ENCODE data around the gene PLXNA4. TPM values are rescaled to one million over a fixed set of nuclear protein-coding genes. Genes with fewer than 3 reads are reported as not detected.

The PLXNA4 gene
- total RNA-seq, 2 donors from 2014 or later, result 24.0 to 42.7 TPM

DNA sequence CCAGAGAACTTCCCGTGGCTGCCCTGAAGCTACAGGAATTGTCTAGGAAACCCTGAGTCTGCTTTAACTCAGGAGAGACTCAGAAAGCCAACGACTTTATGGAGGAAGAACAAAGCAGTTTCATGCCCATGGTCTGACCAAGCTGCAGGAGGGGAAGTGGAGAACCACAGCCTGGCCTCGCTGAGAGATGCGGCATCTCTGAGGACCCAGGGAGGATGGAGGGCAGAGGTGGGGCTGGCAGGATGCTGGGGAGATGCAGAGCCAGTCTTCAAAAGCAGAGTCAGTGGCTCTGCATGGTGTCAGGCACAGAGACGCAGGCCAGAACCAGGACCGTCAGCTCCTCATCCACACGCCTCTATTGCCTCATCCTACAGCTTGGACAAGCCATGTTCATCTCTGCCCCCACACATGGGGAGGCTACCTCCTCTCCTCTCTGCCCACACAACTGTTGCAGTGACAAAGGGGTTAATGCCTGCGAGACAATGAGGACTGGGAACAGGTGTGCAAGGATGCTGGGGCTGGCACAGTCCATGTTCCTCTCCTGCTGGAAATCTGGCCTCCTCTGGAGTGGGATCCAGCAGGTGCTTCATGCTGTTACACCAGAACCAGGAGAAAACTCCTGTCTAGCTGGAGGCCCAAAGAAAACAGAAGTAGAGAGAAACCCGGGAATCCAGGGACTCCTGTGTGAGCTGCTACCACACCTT is 267.0 kb downstream of the PLXNA4 start:
- H3K9ac ChIP-seq (ENCODE audit: extremely low read depth, low read length, poor library complexity, severe bottlenecking), result no peak overlapping the region
- Mint-ChIP-seq H3K27me3 (ENCODE audit: insufficient read depth) (peaks cover 2% of the 10 kb centered on the region), H3K36me3 (ENCODE audit: low read depth) (no peaks in the 10 kb centered on the region), H3K4me1 (no peaks in the 10 kb centered on the region), H3K9me3 (no peaks in the 10 kb centered on the region), H3K4me3 (no peak overlapping the region), H3K27ac (no peak overlapping the region)
- no peaks in the 10 kb centered on the region for H3K4me1 ChIP-seq (ENCODE audit: control insufficient read depth, insufficient read depth, low read length)
- no peak for DNase-seq
- H3K27ac ChIP-seq (ENCODE audit: low read depth, low read length), result no peak overlapping the region
- TF ChIP-seq, protein P1, sequence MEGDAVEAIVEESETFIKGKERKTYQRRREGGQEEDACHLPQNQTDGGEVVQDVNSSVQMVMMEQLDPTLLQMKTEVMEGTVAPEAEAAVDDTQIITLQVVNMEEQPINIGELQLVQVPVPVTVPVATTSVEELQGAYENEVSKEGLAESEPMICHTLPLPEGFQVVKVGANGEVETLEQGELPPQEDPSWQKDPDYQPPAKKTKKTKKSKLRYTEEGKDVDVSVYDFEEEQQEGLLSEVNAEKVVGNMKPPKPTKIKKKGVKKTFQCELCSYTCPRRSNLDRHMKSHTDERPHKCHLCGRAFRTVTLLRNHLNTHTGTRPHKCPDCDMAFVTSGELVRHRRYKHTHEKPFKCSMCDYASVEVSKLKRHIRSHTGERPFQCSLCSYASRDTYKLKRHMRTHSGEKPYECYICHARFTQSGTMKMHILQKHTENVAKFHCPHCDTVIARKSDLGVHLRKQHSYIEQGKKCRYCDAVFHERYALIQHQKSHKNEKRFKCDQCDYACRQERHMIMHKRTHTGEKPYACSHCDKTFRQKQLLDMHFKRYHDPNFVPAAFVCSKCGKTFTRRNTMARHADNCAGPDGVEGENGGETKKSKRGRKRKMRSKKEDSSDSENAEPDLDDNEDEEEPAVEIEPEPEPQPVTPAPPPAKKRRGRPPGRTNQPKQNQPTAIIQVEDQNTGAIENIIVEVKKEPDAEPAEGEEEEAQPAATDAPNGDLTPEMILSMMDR (conservative IDR thresholded peaks at IDR 0.05), result no peak
- H3K36me3 ChIP-seq (ENCODE audit: control insufficient read depth, insufficient read depth, low read length), result no peaks in the 10 kb centered on the region
- H3K4me3 ChIP-seq (ENCODE audit: low read length), result no peak overlapping the region
- H3K9me3 ChIP-seq (ENCODE audit: control insufficient read depth, low read length), result no peaks in the 10 kb centered on the region
- WGBS, 2 experiments (ENCODE audit: insufficient coverage in 1 of 2, insufficient read length in 1 of 2), result 84 to 88% methylated on average over 7 to 9 of the region's 9 CpGs
- no peaks in the 10 kb centered on the region for H3K27me3 ChIP-seq (ENCODE audit: control insufficient read depth, insufficient read depth, low read length, poor library complexity, severe bottlenecking)

DNA sequence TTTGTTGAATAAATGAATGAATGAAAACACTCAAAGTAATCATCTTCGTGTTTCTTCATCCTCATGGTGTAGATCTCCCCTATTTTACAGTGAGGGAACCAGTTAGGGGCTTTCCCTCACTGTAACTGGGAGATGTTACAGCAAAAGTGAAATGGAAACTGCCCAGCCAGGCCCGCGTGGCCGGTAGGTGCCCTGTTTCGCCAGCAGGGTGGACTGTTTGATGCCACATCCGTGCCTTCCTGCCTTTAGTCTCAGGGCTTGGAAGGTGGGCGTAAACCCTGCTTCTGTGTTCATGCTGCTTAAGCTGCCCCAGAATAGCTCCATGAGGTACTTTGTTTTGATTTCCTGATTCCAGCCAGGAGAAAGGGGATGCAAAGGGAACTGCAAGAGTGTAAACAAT is 268.8 kb downstream of the PLXNA4 start:
- Histone ChIP-seq H3K27me3 (ENCODE audit: control insufficient read depth, insufficient read depth, low read length, poor library complexity, severe bottlenecking) (no peaks in the 10 kb centered on the region), H3K36me3 (ENCODE audit: control insufficient read depth, insufficient read depth, low read length) (no peaks in the 10 kb centered on the region), H3K27ac (ENCODE audit: low read depth, low read length) (no peak overlapping the region), H3K4me3 (ENCODE audit: low read length) (no peak overlapping the region), H3K4me1 (ENCODE audit: control insufficient read depth, insufficient read depth, low read length) (no peaks in the 10 kb centered on the region), H3K9ac (ENCODE audit: extremely low read depth, low read length, poor library complexity, severe bottlenecking) (no peak overlapping the region), H3K9me3 (ENCODE audit: control insufficient read depth, low read length) (no peaks in the 10 kb centered on the region)
- Mint-ChIP-seq H3K4me3 (no peak overlapping the region), H3K36me3 (ENCODE audit: low read depth) (no peaks in the 10 kb centered on the region), H3K4me1 (no peaks in the 10 kb centered on the region), H3K9me3 (no peaks in the 10 kb centered on the region), H3K27me3 (ENCODE audit: insufficient read depth) (peaks cover 2% of the 10 kb centered on the region), H3K27ac (no peak overlapping the region)
- DNase-seq, result peak; percentile 63
- 70 to 87% methylated on average over 6 to 7 of the region's 7 CpGs for WGBS, 2 experiments (ENCODE audit: insufficient coverage in 1 of 2, insufficient read length in 1 of 2)
- TF ChIP-seq, protein P1 (conservative IDR thresholded peaks at IDR 0.05), result peak; percentile 53

DNA sequence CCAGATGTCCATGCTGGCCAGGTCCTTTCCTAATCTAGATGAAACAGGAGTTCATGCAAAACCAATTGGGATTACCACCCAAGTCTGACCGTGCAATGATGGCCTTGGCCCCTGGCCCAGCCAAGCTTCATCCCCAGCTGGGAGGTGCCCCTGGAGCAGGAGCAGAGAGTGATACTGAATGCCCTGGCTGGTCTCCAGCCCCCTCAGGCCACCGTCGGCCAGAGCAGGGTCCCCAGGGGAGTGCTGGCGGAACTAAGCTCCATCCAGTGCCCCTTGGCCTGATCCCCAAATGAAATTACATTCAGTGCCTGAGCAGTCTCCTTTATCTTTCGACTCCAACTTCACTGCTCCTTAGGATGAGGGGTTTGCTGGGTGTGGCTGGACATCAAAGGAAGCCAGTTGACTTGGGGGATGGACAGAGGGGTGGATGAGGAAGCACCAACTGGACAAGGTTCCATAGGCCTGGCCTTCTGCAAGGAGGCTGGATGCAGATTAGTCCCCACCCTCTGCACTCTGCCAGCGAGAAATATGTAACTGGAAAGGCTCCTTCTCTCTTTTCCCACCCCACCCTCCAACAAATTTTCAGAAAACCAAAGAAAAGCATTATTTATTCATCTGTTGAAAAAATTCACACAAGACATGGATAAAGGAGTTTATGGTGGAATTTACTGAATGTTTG is 275.5 kb downstream of the PLXNA4 start:
- 81 to 100% methylated on average over 1 to 6 of the region's 6 CpGs for WGBS, 2 experiments (ENCODE audit: insufficient coverage in 1 of 2, insufficient read length in 1 of 2)
- H3K9ac ChIP-seq (ENCODE audit: extremely low read depth, low read length, poor library complexity, severe bottlenecking), result no peak overlapping the region
- H3K4me3 Mint-ChIP-seq, result no peak overlapping the region

More for the DNA sequence above, 275.5 kb downstream of the PLXNA4 start:
- TF ChIP-seq, protein P1 (conservative IDR thresholded peaks at IDR 0.05), result no peak
- Mint-ChIP-seq H3K27me3 (ENCODE audit: insufficient read depth) (no peaks in the 10 kb centered on the region), H3K4me1 (peaks cover 4% of the 10 kb centered on the region), H3K36me3 (ENCODE audit: low read depth) (peaks cover 11% of the 10 kb centered on the region), H3K9me3 (no peaks in the 10 kb centered on the region), H3K27ac (no peak overlapping the region)
- Histone ChIP-seq H3K27ac (ENCODE audit: low read depth, low read length) (no peak overlapping the region), H3K4me3 (ENCODE audit: low read length) (no peak overlapping the region), H3K9me3 (ENCODE audit: control insufficient read depth, low read length) (no peaks in the 10 kb centered on the region), H3K36me3 (ENCODE audit: control insufficient read depth, insufficient read depth, low read length) (peaks cover 5% of the 10 kb centered on the region), H3K4me1 (ENCODE audit: control insufficient read depth, insufficient read depth, low read length) (no peaks in the 10 kb centered on the region), H3K27me3 (ENCODE audit: control insufficient read depth, insufficient read depth, low read length, poor library complexity, severe bottlenecking) (no peaks in the 10 kb centered on the region)
- DNase-seq, result no peak

Measured in endodermal cell (in vitro differentiated cells).